Measurements from ENCODE around the gene EPHA1.

GRCh38 chr7:143373255-143373794 lies 35.3 kb downstream of the EPHA1 start:
- TF ChIP-seq CTCF (IDR thresholded peaks at IDR 0.05) (no peak), EZH2 (IDR thresholded peaks at IDR 0.05; ENCODE audit: borderline replicate concordance, insufficient read depth, low read depth, low read length, poor library complexity, severe bottlenecking) (no peak)
